Hematopoietic multipotent progenitor cell treated with erythropoietin and hydrocortisone succinate and interleukin-3 and kit ligand, for 6 days (in vitro differentiated cells): ENCODE results near the gene TNRC6A.
"Not testable (repeated sequence)": the region's sequence is repeated elsewhere in the genome, so short reads cannot be mapped to it uniquely, and the experiment has no call there.

Experiments
- DNase-seq: peaks from one replicate; pipeline ENCODE4 v3.0.0-alpha.2; 2015

TNRC6A gene

DNA sequence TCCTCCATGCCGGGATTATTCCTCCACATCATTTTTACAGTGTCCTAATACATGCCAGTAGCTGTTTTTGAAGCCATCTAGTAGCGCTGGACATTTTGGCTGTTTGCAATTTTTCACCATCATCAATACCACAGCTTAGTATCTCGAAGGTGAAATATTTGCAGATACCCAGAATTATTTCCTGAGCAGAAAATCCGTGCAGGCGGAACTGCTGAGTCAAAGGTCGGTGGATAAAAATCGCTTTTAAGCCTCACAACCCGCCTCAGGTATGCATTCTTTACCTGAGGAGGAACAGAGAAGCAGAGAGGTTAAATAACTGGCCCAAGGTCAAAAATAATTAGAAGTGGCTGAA is 584 bp upstream of the TNRC6A start:
- DNase-seq = no peak

DNA sequence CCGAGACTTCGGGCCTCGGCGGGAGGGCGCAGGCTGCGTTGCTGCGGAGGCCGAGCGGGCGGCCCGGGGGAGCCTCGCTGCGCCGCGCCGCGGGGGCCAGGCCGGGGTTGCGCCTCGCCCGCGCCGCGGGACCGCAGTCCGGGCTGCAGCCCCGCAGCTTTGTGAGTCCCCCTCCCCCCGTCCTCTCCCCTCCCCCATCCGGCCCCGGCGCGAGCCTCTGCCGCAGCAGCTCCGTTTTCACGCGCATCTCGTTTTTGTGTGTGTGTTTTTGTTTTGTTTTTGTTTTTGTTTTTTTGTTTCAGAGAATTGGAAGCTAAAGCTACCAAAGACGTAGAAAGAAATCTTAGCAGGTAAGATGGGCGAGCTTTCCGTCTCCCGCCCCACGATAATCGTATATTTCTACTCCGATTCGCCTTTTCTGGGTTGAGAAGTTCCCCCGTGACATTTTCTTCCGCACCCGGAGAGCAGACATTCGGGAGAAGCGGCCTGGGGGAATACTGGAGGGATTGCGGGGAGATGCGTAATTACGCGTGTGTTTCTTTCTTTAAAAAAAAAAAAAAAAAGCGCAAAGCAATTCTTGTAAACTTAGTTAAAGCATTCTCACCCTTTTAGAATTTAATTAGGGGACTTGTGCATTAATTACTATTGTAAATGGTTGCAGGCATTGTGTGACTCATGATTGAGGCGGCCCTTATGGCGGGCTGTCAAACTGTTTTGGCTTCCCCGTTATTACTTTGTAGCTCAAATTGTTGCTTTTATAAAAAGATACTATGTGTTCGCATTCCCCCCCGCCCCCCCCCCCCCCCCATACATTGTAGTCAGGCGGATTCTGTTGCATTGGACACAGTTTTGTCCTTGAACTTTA is 732 bp downstream of the TNRC6A start:
- peak; percentile 62 for DNase-seq

DNA sequence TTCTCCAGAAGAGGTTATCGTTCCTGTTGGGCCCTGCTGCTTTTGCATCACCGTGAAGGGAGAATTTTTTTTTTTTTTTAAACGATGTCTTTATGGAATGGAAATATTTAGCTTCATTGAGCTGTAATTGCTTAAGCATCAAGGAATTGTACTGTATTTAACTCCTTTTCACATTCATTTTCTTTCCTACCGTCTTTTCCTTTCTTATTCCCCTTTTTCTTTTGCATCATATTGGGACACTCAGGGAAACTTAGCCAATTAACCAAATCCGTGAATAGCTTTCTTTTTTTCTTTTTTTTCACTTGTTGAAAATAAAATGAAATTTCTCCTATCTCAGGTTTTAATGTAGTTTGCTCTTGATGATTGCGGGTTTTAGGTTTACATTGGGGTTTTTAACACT is 1.5 kb downstream of the TNRC6A start:
- no peak for DNase-seq

DNA sequence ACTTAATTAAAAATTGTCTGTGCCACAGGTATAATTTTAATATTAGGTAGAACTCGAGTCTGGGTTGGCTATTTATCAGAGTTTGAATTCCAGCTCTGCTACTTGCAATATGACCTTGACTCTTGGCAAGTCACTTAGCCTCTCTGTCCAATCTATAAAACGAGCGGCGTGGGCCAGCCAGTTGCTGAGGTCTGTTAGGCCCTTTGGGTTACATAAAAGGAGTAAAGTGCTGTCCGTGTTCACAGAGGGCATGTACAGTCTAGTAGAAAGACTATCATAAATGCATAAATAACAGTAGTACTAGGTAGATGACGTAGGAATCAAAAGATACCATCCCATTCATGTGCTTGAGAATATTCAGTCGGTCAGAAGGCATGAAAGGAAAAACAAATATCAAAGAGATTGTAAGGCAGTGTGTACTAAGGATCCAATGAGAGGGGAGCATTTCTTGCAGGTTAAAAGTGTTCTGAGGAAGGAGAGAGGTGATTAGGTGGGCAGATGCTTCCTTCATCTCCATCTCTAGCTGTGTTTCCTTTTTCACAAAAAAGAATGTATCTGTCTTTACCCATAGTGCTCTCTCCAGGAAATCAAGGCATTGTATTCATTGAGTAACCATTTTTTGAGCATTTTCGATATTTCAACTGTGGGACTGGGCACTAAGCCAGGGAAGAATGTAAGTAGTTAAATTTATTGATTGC is 2.4 kb downstream of the TNRC6A start:
- DNase-seq = no peak

DNA sequence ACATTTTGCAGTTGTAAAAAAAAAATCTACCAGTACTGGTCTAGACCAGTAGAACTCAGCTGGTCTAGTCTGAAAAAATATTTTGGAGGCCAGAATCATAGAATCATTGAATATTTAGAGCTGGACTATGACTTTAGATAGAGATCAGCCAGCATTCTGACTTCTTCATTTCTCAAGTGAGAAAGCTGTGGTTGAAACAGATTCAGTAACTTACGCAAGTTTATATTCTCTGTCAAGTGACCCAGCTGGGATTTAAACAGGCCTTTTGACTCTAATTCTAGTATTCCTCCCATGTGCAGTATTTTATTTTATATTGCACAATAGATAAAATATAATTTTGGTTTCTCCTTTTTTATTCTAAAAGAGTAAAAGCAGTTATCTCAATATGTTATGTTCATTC is 4.9 kb downstream of the TNRC6A start:
- peak; percentile 32 for DNase-seq

DNA sequence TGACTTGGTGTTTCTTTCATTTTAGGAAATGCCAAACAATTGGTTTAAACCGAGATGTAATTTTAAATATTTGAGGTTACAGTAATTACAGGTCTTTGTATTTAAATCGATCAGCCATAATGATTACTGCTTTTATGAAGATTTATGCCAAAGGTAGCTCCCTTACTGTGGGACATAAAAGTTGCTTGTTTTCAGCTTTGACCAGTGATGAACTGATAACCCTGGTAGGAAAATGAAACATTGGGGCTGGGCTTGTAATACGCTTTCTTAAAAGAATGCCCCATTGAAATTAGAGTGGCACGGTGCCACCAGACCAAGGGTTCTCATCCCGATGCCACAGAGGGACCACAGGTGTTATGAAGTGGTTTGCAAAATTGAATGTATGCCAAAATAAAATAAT is 7.3 kb downstream of the TNRC6A start:
- DNase-seq = no peak

DNA sequence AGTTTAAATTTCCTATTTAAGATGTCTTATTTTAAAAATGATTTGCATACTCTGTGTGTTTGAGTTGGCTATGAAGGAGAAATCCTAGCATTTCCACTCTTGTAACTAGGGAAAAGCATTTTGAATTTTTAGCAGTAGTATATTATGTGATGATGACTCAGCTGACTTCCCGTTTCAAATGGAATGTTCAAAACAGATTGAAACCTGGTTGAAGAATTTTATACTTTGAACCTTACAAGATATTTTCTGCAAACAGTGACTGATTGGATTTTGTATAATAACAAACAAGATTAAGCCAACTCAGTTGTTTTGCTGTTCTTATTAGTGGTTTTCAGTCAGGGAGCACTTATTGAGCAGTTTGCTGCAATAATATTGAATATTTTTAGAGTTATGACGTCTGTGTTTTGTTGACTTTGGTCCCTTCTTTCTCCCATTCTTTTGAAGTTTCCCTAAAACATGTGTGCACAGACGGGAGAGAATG is 8.0 kb downstream of the TNRC6A start:
- no peak for DNase-seq

DNA sequence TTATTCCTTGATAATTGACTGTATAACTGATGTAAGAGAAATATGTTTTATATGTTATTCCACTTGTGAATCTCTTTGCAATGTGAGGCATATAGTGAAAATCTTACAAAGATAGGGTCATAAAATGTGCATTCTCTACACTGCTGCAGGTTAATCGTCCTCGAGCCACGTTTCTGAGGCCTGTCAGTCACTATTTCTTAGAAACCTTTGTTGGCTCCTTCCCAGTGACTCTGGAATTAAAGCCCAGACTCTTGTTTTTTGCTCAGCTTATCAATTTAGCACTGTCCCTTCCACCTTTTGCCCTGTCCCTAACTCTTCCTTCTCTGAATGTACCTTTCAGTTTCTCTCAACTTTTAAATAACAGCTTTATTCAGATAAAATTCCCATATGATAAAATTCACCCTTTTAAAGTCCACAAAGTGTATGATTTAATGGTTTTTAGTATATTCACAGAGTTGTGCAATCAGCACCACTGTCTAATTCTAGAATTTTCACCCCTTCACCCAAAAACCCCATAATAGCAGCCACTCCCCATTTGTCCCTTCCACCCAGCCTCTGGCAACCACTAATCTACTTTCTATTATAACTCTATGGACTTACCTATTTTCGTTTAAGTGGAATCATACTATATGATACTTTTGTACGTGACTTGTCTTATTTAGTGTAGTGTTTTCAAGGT is 8.6 kb downstream of the TNRC6A start:
- DNase-seq = peak; percentile 36

DNA sequence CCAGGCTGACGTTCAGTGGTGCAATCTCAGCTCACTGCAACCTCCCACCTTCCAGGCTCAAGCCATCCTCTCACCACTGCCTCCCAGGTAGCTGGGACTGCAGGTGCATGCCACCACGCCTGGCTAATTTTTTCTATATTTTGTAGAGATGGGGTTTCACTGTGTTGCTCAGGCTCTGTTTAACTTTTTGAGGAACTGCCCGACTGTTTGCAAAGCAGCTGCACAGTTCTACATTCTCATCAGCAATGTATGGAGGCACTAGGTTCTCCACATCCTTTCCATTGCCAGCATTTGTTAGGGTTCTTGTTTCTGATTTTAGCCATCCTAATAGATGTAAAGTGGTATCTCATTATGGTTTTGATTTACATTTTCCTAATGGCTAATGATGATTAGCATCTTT is 9.4 kb downstream of the TNRC6A start:
- DNase-seq = no peak

DNA sequence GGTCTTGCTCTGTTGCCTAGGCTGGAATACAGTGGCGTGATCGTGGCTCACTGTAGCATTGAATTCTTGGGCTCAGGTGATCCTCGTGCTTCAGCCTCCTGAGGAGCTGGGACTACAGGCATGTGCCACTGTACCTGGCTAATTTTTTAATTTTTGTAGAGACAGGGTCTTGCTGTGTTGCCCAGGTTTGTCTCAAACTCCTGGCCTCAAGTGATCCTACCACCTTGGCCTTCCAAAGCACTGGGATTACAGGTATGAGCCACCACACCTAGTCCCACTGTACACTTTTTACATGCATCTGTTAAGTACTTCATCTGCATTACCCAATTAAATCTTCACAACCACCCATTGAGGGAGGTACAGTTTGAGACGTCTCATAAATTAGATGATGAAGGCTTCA is 12.4 kb downstream of the TNRC6A start:
- DNase-seq = no peak

DNA sequence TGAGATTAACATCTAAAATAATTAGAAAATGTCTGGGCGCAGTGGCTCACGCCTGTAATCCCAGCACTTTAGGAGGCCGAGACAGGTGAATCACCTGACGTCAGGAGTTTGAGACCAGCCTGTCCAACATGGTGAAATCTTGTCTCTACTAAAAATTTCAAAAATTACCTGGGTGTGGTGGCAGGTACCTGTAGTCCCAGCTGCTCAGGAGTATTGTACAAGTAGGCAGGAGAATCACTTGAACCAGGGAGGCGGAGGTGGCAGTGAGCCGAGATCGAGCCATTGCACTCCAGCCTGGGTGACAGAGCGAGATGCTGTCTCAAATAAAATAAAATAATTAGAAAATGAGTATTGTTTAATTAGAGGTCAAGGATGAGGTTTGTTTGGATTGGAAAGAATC is 13.2 kb downstream of the TNRC6A start:
- not testable (repeated sequence) for DNase-seq

DNA sequence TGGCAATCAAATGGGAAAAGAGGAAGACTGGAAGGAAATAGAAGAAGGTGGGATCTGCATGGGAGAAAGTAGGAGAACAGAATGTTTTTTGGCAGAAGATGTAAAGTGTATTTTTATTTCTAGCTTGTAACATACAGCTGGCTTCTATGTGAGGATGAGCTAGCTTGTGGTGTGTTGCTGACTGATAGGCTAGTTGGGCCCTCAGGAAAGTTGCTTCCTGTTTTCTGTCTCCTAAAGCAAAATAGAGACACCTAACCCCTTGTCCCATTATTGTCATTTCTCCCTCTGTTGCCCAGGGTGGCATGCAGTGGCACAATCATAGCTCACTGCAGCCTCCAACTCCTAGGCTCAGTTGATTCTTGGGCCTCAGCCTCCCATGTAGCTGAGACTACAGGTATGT is 15.9 kb downstream of the TNRC6A start:
- DNase-seq = peak; percentile 55

DNA sequence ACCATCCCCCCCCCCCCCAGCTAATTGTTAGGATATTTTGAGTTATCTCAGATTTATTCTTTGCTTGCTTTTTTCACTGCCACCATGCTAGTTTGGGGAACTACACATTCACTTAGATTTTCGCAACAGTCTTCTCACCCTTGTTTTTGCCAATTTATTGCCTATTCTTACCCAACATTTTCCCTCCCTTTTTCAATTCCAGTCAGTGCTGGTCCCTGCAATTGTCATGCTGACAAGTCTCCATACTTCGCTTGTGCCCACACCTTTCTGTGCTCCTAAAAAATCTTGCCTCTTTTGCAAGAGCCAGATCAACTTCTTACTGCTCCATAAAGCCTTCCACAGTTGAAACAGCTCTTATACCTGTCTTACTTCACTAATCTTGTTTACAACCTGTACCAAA is 16.3 kb downstream of the TNRC6A start:
- DNase-seq = no peak

DNA sequence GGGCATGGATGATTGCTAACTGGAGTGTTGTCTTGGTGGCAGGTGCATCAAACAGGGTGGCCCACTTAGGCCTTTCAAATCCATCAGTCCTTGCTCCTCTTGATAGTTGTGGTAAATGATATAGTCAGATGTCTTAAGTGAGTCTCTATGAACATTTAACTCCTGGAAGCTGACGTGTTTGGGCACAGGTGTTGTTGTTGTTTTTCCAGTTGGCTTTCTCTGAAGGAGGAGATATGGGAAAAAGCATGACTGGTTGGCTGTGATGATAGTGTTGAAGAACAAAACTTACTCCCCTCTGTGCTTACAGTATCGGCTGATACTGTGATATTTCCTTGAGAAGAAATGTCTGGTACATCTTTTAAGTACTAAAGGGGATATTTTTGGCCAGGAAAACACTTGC is 18.0 kb downstream of the TNRC6A start:
- DNase-seq = no peak

DNA sequence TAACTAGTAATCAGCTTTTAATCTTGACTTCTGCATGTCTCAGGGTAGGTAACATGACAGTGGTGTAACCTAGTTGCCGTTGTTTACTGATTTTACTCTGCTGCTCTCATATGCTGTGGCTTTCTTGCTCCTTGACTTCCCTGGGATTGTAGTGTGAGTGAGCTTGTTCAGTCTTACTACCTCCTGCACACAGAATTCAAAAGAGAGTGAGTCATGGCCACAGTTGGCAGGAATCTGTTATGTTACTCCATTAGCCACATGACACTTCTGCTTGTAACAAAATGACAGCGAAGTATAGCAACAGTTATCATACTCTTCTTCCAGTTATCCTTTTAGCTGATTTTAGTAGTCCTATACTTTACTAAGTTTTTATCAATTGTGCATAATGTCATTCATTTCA is 18.8 kb downstream of the TNRC6A start:
- DNase-seq = peak; percentile 63

DNA sequence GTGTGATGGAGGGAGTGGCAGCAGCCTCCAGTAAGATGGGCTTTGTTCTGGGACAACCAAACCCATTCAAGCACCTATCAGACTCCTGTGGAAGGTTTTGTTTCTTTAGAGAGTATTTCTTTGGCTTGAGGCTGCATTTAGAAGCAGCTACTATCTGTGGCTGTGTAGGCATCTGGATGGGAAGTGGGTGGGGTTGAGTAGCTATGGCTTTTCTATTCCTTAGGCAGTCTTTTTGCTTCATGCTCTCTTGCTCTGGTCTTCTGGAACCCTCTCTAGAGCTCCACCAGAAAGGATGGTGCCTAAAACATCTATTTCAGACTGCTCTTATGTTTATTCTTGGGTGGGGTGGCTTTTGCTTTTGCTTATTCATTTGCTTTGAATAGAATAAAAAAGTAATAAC is 19.9 kb downstream of the TNRC6A start:
- DNase-seq = peak; percentile 59

DNA sequence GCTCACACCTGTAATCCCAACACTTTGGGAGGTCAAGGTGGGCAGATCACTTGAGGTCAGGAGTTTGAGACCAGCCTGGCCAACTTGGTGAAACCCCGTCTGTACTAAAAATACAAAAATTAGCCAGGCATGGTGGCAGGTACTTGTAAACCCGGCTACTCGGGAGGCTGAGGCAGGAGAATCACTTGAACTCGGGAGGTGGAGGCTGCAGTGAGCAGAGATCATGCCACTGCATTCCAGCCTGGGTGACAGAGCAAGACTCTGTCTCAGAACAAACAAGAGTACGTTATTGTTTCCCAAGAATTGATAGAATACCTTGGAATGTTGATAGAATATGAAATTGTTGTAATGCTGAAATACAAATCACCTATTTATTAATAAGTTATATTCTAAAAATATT is 20.4 kb downstream of the TNRC6A start:
- not testable (repeated sequence) for DNase-seq

DNA sequence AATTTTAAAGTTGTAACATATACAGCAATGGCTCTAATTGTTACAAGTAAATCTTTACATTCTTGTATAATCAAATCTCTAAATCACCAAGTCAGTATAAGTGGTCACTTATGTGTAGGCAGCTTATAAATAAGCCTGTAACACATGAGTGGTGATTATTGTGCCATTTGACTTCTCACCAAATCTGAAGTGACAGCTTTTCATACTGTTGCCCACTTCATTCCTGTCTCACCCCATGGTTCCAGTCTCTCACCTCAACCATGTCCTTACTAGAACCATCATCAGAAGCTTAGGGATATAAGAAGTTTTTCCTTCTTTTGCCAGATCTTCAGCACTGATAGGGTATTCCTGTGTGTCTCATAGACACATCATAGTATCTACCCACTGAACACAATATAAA is 23.5 kb downstream of the TNRC6A start:
- DNase-seq = no peak

DNA sequence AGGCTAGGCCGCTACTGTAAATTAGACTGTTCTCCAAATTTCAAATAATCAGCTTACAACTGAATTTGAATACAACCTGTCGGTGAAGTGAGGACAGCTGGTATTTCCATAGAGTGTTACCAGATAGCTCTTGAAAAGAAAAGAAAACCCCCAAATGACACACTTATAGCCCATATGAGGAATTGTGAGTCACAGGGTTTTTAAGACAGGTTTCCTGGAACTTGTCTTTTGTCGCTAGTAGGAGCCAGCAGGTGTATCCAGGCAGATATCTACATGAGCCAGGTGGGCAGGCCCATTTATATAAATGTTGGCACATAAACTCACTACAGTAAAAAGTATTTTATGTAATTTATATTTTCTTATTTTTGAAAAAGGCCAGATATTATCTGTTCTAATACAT is 24.0 kb downstream of the TNRC6A start:
- DNase-seq = peak; percentile 39

DNA sequence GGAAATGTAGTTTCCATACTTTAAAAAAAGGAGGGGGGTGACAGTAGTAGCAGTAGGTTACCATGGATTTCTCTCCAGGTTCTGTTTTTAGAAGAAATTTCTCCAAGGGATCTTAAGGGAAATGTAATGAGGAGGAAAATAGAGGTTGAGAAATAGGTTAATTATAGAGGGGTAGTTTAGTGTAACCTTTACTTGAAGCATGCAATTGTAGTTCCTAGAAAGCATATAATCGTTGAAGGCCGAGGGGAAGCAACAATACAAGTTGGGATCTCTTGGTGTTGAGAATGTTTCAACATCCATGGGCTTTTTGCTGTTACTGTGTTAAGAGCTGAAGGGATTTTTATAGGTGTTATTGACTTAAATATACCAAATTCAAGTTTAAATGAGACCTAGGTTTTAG is 25.1 kb downstream of the TNRC6A start:
- DNase-seq = no peak

DNA sequence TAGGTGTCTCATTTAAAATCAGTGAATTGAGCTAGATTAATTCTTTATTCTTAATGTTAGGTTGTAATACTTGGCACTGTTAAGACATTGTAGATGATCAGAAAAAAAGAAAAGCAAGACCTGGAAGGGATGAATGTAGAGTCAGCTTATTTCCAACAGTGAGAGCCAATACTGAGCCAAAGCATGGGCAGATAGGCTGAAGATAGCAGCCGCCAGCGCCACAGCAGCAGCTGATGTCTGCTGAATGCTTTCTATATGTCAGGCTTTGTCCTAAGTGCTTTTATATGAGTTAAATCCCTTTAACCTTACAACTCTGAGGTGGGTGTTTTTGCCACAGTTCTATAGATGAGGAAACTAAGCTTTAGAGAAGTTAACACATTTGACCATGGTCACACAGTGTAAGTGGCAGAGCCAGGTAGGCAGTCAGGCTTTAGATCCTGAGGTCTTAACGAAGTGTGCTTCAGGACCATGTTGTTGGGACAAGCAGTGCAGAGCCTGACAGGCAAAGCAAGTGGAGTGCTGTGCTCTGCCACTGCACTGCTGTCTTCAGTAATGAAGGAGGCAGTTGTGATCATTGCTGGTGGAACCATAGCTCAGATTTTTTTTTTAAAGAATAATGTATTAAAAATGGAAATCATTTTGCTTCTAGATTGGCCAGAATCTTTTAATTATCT is 25.9 kb downstream of the TNRC6A start:
- peak; percentile 38 for DNase-seq

DNA sequence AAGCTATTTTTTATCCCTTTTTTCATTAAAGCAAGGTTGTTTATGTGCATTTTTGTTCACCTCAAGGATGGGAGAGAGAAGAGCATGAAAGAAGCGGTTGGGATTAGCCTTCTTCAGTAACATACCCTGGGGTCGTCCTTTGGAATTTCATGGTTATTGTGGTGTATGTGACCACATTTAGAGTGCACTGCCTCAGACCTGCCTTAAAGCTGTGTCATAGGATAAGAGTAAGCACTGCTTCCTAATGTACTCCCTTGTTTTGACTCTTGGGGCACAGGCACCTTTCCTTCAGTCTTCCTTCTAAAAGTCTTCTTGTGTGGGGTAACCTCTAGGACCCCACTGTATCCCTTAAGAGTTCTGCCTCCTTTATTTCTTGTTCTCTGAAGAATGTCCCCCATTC is 28.9 kb downstream of the TNRC6A start:
- peak; percentile 39 for DNase-seq

DNA sequence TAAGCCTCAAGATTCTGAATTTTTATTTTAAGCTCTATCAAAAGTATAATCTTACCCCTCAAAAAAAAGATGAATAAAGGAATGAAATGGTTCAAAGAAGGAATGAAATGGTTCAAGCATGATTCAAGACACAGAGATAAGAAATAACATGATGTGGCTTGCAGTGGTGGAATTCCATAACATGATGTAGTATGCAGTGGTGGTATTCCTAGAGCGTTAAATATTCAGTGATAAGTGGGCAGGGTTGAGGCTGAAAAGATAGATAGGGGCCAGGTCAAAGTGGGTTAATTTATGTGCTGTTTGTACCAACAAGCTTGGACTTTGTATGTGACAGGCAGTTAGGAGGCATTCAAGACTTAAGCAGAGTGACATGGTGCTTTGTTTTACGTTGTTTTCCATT is 29.6 kb downstream of the TNRC6A start:
- DNase-seq = peak; percentile 58
